Inferior parietal cortex (tissue), 1 donor: ENCODE data around the gene BCL3.
"Not testable (repeated sequence)": the region's sequence is repeated elsewhere in the genome, so short reads cannot be mapped to it uniquely, and the experiment has no call there.

Experiments
- DNase-seq: peaks from one replicate; pipeline ENCODE4 v3.0.0-alpha.2; 2016; ENCODE audit errors: extremely low spot score

Gene BCL3

GRCh38 chr19:44748426-44749254 lies at the start of gene BCL3:
Gene BCL3, plus strand, starts transcription at chr19:44748708. Its CDS starts 83 bp downstream, at chr19:44748791.
- DNase-seq, result no peak

- DNase-seq, result no peak
Measured at GRCh38 chr19:44700547-44700946, 48.0 kb upstream of the BCL3 start.

DNA sequence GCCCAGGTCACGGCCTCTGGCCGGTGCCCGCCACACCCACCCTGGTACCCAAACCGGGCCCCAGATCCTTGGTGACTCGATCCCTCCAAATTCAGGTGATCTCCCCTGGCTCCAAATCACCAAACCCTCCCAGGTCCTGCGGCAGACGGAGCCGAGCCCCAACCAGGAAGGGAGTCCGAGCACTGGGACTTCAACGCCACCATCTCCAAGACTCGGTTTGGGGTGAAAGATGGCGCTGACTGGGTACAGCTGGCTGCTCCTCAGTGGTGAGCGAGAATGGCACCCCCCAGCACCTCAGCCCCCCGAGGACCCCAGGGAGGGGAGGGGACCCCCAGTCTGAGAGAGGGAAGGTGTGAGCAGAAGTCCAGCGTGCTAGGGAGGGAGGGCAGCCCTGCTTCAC lies 47.3 kb upstream of the BCL3 start:
- no peak for DNase-seq

- DNase-seq, result no peak
Measured at GRCh38 chr19:44702551-44703176, 45.8 kb upstream of the BCL3 start.

DNA sequence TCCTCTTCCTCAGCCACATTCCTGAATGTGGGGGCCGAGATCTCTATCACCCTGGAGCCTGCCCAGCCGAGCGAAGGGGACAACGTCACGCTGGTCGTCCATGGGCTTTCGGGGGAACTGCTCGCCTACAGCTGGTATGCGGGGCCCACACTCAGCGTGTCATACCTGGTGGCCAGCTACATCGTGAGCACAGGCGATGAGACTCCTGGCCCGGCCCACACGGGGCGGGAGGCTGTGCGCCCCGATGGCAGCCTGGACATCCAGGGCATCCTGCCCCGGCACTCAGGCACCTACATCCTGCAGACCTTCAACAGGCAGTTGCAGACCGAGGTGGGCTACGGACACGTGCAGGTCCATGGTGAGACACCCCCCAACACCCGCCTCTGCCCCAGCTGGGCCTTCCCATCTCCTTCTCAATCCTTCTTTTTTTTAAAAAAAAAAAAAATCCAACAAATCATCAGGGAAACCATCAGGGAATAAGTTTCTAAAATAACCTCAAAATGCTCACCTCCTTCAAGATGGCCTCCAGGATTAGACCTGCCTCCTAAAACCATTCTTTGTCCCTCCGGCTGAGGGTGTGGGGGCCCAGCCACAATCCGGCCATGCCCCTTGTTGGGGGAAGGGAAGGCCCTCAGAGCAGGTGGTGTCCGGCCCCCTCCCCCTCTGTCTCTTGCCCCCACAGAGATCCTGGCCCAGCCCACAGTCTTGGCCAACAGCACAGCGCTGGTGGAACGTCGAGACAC lies 45.0 kb upstream of the BCL3 start:
- no peak for DNase-seq

DNA sequence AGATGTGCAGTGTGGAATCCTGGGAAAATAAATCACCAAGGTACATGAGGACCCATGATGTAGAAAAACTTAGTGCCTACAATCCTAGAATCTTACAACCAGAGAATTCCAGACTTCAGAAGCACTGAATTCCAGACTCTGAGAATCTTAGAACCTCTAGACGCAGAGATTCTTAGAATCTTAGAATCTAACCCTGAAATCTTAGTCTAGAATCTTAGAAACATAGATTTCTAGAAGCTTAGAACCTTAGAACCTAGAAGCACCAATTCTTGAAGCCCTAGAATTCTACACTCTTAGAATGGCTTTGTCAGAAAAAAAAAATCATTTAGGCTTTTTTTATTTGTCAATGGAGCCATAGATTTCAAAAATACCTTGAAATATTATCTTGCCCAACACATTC lies 43.5 kb upstream of the BCL3 start:
- DNase-seq, result no peak

- no peak for DNase-seq
Measured at GRCh38 chr19:44705502-44706010, 43.0 kb upstream of the BCL3 start.

DNA sequence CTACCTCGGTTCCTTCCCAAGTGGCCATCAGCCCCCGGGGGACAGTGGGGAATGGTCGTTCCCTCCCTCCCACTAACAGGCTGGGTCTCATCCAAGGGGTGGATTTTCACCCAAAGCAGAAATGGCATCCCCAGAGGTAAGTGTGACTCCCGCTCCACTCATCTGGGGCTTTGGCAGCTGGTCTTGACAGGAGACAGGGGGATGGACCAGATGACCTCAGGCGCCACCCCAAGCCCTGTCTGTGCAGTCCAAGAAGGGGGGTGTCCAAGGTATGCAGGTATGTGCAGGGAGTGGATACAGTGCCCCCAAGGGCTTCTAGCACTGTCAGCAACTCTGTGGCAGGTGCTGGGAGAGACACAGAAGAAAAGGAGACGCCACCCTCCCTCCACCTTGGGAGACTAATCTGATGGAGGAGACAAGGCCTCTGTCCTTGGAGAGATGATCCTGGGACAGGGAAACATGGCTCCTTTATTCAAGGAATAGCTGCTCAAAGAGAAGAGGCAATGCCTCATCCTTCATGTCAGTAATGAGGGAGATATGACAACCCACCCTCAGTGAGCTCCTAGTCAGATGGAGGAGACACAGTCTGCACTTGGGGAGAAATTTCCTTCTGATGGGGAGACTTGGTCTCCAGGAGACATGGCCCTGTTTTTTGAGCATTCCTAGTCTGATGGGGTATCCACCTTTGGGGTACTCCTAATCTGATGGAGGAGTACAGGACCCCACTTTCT lies 41.8 kb upstream of the BCL3 start:
- no peak for DNase-seq

- DNase-seq, result no peak
Measured at GRCh38 chr19:44707794-44708193, 40.7 kb upstream of the BCL3 start.

- no peak for DNase-seq
Measured at GRCh38 chr19:44708940-44709339, 39.6 kb upstream of the BCL3 start.

- DNase-seq, result not testable (repeated sequence)
Measured at GRCh38 chr19:44709434-44710266, 38.9 kb upstream of the BCL3 start.

DNA sequence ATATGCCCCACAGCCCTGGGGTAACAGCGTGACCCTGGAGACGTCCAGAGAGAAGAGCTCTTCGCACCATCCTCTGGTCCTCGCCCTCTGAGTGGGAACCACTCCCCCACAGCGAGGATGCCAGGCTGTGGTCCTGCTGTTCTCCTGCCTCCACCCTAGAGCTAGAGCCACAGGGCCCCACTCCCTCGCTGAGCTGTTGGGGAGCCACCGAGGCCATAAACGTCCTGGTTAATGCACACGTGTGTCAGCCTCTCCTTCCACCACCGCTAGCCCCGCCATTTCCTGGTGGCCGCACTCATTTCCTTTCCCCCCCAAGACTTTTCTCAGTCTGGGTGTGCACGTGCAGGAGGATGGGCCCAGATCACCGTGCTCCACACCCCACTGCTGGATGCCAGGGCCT lies 38.0 kb upstream of the BCL3 start:
- no peak for DNase-seq

DNA sequence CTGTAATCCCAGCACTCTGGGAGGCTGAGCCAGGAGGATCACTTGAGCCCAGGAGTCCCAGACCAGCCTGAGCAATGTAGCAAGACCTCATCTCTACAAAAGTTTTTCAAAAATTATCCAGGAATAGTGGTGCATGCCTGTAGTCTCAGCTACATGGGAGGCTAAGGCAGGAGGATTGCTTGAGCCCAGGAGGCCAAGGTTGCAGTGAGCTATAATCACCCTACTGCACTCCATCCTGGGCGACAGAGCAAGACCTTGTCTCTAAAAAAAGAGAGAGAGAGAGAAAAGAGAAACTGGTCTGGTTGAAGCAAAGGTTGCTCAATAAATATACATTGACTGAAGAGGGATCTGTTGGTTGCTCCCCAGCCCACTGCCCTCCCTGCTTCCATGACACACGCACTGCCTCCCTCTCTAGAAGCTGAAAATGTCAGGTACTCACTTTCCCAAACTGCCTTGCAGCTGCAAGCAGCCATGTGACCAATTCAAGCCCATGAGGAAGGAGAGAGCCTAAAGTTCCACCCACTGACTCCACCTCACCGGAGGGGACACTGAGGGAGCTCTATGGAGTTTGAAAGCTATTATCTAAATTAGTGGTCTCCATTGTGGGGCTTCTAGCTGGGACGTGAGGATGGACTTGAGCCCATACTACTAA lies 35.5 kb upstream of the BCL3 start:
- no peak for DNase-seq

DNA sequence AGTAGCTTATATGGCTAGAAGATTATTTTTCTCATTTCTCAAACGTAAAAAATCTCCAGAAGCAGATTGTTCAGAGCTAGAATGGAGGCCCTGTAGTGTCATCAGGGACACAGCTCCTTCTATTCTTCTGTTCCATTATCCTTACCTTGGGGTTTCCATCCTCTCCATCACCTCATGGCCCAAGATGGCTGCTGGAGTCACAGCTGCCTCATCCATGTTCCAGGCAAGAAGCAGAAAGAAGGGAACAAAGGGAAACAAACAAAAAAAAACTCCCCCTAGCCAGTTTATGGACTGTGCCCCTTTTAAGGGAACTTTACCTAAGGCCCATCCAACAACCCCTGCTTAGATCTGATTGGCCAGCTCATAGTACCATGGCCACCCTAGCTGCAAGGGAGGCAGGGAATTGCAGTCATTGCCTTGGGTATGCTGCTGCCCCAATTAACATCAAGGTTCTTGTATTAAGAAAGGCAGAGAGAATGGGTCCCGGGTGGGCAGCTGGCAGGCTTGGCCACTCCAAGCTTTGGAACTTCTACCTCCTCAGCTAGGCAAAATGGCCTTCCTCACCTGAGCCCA lies 33.8 kb upstream of the BCL3 start:
- no peak for DNase-seq

DNA sequence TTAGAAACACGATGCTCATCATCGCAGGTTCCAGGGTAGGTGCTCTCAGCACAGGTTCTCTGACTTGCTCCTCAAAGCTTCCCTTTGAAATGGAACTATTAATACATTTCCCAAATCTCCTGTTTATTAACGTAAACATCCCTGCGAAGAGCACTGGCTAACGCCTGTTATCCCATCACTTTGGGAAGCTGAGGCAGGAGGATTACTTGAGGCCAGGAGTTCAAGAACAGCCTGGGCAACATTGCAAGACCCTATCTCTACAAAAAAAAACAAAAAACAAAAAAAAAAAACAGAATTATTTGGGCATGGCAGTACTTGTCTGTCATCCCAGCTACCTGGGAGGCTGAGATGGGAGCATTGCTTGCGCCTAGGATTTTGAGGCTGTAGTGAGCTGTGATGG lies 30.9 kb upstream of the BCL3 start:
- no peak for DNase-seq

DNA sequence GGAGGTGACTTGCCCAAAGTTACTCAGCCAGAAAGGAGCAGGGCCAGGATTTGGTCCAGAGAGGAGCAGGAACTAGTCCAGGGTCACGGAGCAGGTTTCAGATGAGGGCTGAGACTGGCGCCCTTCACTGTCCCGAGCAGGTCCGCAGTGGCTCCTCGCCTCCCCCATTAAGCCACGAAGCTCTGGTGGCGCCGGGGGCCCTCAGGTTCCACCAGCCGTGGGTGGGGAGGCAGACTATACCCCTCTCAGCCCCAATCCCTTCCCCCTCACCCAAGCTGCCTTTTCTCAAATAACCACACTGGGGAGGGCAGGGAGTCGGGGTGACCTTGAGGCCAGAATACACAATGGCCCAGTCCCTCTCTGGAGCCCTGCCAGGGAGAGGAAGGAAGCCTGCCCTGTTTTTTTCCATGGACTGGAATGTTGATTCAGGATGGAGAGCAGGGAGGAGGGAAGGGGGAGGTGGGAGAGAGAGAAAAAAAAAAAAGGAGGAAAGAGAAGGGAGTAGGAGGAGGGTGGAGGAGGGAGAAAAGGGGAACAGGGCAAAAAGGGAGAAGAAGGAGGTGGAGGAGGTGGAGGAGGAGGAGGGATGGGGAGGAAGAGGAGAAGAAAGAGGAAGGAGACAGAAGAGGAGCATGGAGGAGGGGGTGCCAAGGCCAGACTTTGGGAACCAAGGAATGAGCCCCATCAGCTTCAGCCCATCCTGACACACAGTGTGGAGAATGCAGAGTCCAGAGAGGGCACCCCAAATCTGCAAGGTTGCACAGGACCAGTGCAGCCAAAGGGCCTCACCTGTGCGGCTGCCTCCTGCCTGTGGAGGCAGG lies 29.9 kb upstream of the BCL3 start:
- peak; percentile 13 for DNase-seq

- DNase-seq, result no peak
Measured at GRCh38 chr19:44719262-44719701, 29.2 kb upstream of the BCL3 start.

- DNase-seq, result not testable (repeated sequence)
Measured at GRCh38 chr19:44720396-44720795, 28.1 kb upstream of the BCL3 start.

DNA sequence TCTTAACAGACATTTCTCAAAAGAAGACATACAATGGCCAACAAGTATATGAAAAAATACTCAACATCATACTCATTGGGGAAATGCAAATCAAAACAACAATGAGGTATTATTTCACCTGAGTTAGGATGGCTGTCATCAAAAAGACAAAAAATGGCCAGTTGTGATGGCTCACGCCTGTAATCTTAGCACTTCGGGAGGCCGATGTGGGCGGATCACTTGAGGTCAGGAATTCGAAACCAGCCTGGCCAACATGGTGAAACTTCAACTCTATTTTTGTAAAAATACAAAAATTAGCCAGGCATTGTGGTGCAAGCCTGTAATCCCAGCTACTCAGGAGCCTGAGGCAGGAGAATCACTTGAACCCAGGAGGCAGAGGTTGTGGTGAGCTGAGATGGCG lies 27.6 kb upstream of the BCL3 start:
- DNase-seq, result no peak
